HL-60 (cell line): ENCODE results near the gene LMBR1.

ENCODE experiments used
- DNase-seq, 2 experiments: peaks; one replicate each; pipeline ENCODE4 v3.0.0-alpha.2; 2010 to 2020; ENCODE audit warnings: low read depth in 1 of 2, low spot score in 1 of 2
- H3K27ac ChIP-seq: fragments of 250-450 bp; sonication (Bioruptor Pico); replicated peaks from 2 replicates; pipeline ENCODE4 v1.5.1; 2020; ENCODE audit warnings: mild to moderate bottlenecking, moderate library complexity
- H3K27me3 ChIP-seq: fragments of 250-450 bp; sonication (Bioruptor Pico); 2 replicates; pipeline ENCODE4 v1.5.1; 2021; ENCODE audit warnings: mild to moderate bottlenecking, moderate library complexity; ENCODE audit not compliant: insufficient read depth, poor library complexity, severe bottlenecking
- H3K4me3 ChIP-seq: replicated peaks from 2 replicates; pipeline ENCODE4 v1.5.1; 2011; ENCODE audit warnings: mild to moderate bottlenecking, control low read depth, low read length; ENCODE audit not compliant: insufficient read depth
- GABPA ChIP-seq: IDR thresholded peaks from 2 replicates; pipeline ENCODE4 v1.6.1; 2012; ENCODE audit warnings: low read depth
- POLR2AphosphoS5 ChIP-seq: IDR thresholded peaks from 2 replicates; pipeline ENCODE4 v1.6.1; 2012; ENCODE audit warnings: low read depth
- SPI1 ChIP-seq: IDR thresholded peaks from 2 replicates; pipeline ENCODE4 v1.6.1; 2012; ENCODE audit warnings: low read depth, mild to moderate bottlenecking, borderline replicate concordance
- TF ChIP-seq, protein P1 (sequence below): IDR thresholded peaks from 2 replicates; pipeline ENCODE4 v1.6.1; 2012; ENCODE audit warnings: low read depth; ENCODE audit not compliant: insufficient replicate concordance
- TF ChIP-seq, protein P2 (sequence below): IDR thresholded peaks from one replicate; pipeline ENCODE4 v1.5.1; 2011; ENCODE audit warnings: low read length, control low read depth, inconsistent platforms; ENCODE audit not compliant: insufficient read depth

Gene LMBR1

DNA sequence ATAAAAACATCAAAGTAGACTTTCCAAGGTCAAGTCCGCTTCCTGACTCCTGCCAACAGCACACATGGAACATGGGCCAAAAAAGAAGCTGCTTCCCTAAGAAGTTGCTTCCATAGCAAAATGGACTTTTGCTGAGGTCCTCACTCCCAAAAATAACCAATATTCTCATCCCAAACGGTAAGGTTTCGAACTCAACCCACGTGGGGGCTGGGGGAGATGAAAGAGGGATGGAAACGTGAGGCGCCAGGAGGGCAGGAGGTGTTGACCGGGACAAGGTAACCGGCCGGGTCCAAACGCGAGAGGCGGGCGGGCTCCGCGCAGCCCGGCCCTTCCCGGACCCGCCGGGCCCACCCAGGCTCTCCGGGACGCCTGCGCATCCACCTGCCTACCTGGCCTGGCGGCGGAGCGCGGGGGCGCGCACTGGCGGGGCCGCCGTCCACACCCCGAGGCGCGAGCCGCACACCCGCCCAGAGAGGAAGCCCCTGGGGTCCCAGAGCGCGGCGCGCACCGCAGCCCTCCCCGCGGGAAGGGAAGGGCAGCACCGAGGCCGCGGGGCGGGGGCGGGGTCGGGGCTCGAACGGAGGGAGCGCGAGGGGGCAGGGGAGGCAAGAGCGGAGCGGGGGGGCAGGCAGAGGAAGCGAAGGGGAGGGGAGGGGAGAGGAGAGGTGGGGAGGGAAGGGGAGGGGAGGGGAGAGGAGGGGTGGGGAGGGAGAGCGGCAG, 742 bp downstream of the LMBR1 start:
- peak overlapping the region; percentile 88 for H3K4me3 ChIP-seq
- peak in 1 of 2 experiments; percentile 33 for DNase-seq
- no peaks in the 10 kb centered on the region for H3K27me3 ChIP-seq
- TF ChIP-seq POLR2AphosphoS5 (no peak), GABPA (no peak), SPI1 (no peak)
- TF ChIP-seq, protein P1, sequence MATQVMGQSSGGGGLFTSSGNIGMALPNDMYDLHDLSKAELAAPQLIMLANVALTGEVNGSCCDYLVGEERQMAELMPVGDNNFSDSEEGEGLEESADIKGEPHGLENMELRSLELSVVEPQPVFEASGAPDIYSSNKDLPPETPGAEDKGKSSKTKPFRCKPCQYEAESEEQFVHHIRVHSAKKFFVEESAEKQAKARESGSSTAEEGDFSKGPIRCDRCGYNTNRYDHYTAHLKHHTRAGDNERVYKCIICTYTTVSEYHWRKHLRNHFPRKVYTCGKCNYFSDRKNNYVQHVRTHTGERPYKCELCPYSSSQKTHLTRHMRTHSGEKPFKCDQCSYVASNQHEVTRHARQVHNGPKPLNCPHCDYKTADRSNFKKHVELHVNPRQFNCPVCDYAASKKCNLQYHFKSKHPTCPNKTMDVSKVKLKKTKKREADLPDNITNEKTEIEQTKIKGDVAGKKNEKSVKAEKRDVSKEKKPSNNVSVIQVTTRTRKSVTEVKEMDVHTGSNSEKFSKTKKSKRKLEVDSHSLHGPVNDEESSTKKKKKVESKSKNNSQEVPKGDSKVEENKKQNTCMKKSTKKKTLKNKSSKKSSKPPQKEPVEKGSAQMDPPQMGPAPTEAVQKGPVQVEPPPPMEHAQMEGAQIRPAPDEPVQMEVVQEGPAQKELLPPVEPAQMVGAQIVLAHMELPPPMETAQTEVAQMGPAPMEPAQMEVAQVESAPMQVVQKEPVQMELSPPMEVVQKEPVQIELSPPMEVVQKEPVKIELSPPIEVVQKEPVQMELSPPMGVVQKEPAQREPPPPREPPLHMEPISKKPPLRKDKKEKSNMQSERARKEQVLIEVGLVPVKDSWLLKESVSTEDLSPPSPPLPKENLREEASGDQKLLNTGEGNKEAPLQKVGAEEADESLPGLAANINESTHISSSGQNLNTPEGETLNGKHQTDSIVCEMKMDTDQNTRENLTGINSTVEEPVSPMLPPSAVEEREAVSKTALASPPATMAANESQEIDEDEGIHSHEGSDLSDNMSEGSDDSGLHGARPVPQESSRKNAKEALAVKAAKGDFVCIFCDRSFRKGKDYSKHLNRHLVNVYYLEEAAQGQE, result no peak
- TF ChIP-seq, protein P2, sequence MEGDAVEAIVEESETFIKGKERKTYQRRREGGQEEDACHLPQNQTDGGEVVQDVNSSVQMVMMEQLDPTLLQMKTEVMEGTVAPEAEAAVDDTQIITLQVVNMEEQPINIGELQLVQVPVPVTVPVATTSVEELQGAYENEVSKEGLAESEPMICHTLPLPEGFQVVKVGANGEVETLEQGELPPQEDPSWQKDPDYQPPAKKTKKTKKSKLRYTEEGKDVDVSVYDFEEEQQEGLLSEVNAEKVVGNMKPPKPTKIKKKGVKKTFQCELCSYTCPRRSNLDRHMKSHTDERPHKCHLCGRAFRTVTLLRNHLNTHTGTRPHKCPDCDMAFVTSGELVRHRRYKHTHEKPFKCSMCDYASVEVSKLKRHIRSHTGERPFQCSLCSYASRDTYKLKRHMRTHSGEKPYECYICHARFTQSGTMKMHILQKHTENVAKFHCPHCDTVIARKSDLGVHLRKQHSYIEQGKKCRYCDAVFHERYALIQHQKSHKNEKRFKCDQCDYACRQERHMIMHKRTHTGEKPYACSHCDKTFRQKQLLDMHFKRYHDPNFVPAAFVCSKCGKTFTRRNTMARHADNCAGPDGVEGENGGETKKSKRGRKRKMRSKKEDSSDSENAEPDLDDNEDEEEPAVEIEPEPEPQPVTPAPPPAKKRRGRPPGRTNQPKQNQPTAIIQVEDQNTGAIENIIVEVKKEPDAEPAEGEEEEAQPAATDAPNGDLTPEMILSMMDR, result no peak
- H3K27ac ChIP-seq, result peak overlapping the region; percentile 57

DNA sequence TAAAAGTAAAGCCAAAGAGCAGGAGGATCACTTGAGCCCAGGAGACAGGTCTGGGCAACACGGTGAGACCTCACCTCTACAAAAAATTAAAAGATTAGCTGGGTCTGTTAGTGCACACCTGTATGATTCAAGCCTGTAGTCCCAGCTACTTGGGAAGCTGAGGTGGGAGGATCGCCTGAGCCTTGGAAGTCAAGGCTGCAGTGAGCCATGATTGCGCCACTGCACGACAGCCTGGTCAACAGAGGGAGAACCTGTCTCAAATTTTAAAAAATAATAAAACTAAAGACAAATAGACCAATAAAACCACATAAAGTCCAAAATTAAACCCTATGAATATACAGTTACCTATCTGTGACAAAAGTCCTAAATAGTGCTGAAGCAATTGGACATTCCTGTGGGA, 3.2 kb downstream of the LMBR1 start:
- DNase-seq, result no peak
- Histone ChIP-seq H3K27ac (no peak overlapping the region), H3K4me3 (no peak overlapping the region), H3K27me3 (no peaks in the 10 kb centered on the region)
- TF ChIP-seq GABPA (no peak), POLR2AphosphoS5 (no peak), SPI1 (no peak)
- TF ChIP-seq, protein P2, result no peak
- TF ChIP-seq, protein P1, result no peak

DNA sequence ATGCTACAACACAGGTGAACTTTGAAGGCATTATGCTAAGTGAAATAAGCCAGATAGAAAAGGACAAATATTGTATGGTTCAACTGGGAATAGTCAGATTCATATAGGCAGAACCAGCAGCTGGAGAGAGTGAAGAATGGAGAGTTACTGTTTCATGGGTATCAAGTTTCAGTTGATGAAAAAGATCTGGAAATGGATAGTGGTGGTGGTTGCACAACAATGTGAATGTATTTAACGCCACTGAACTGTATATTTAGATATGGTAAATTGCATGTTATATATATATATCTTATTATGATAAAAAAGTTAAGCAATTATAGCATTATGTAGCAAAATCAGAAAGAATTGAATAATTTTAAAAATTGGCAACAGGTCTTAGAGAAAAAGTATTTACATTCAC, 3.9 kb downstream of the LMBR1 start:
- H3K4me3 ChIP-seq, result no peak overlapping the region
- no peaks in the 10 kb centered on the region for H3K27me3 ChIP-seq
- H3K27ac ChIP-seq, result no peak overlapping the region
- TF ChIP-seq, protein P2, result no peak
- TF ChIP-seq GABPA (no peak), POLR2AphosphoS5 (no peak), SPI1 (no peak)
- TF ChIP-seq, protein P1, result no peak
- no peak for DNase-seq
